ENCODE data around the gene RBPJ. TPM values are rescaled to one million over a fixed set of nuclear protein-coding genes. Genes with fewer than 3 reads are reported as not detected.

Gene RBPJ
- total and polyA plus RNA-seq, 2 of the 8 experiments (the other 6 are each of a cell fraction or from before 2014, with no cell fraction given) = 65.5 to 217 TPM

DNA sequence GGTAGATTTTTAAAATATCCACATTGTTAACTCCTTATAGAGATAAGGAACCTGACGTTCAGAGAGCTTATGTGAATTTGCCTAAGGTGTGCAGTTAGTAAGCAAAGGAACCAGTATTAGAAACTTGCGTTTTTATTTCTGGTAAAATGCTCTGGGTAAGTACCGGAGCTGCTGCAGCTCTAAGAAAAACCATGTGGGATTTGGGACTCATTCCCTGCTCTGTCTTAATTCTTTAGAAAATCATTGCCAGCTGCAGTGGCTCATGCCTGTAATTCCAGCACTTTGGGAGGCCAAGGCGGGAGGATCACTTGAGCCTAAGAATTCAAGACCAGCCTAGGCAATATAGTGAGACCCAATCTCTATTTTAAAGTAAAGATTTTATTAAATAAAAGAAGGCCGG lies 163.7 kb downstream of the RBPJ start:
- no peaks in the 10 kb centered on the region for H3K79me2 ChIP-seq (ENCODE audit: control insufficient read depth in 1 of 2, insufficient read depth in 2 of 2, low read length in 2 of 2)
- no peak overlapping the region for H4K91ac ChIP-seq (replicated peaks; ENCODE audit: insufficient read length, low read length)
- POLR2A ChIA-PET (ENCODE audit: partially characterized antibody) = no interaction called here
- no peak overlapping the region for H2BK120ac ChIP-seq (replicated peaks; ENCODE audit: low read depth, low read length)
- H3K18ac ChIP-seq (ENCODE audit: extremely low read depth, low read length) = no peak overlapping the region
- no peaks in the 10 kb centered on the region for H3K36me3 ChIP-seq (ENCODE audit: control insufficient read depth in 2 of 4, insufficient read depth in 4 of 4, low read length in 3 of 4)
- CTCF ChIA-PET (ENCODE audit: partially characterized antibody) = interaction anchor here (1.2 to 1.6 kb wide), 2 partner anchors 26 to 236 kb away, joined by 3 read pairs; no protein-coding TSS in a partner anchor
- no peaks in the 10 kb centered on the region for H3K79me1 ChIP-seq (ENCODE audit: low read depth, low read length)
- no peak overlapping the region for H3K23ac ChIP-seq (ENCODE audit: insufficient read length)
- DNase-seq (ENCODE audit: low read depth in 1 of 2, low spot score in 2 of 2) = no peak
- no peaks in the 10 kb centered on the region for H3K27me3 ChIP-seq (replicated peaks in 1 of 4; ENCODE audit: control insufficient read depth in 3 of 4, extremely low read depth in 1 of 4, insufficient read depth in 3 of 4, low read length in 3 of 4)
- H3K23me2 ChIP-seq (ENCODE audit: low read depth, low read length) = no peaks in the 10 kb centered on the region
- no peak overlapping the region for H3K4me3 ChIP-seq (ENCODE audit: extremely low read depth in 1 of 4, insufficient read depth in 2 of 4, low read depth in 3 of 4, low read length in 4 of 4)
- no peaks in the 10 kb centered on the region; a peak in 1 of 7 replicates for H3K4me1 ChIP-seq (replicated peaks in 1 of 4; ENCODE audit: control insufficient read depth in 3 of 4, insufficient read depth in 4 of 4, low read length in 3 of 4)
- H3K56ac ChIP-seq (replicated peaks; ENCODE audit: insufficient read length, low read depth, low read length) = no peak overlapping the region
- H4K8ac ChIP-seq (ENCODE audit: extremely low read depth, insufficient read depth, low read length) = no peak overlapping the region
- no peak overlapping the region for H3K4me2 ChIP-seq (ENCODE audit: insufficient read depth in 1 of 2, low read depth in 2 of 2, low read length in 2 of 2)
- no peak overlapping the region for H4K5ac ChIP-seq (ENCODE audit: insufficient read length, low read depth, low read length)
- no peak for FAIRE-seq
- TF ChIP-seq RNF2 (IDR thresholded peaks at IDR 0.05; ENCODE audit: borderline replicate concordance, low read depth, low read length, missing control alignments, poor library complexity, severe bottlenecking) = no peak
- no peak for TF ChIP-seq SAP30 (IDR thresholded peaks at IDR 0.05; ENCODE audit: insufficient read depth, insufficient replicate concordance, low read length)
- TF ChIP-seq POU5F1 (IDR thresholded peaks at IDR 0.05; ENCODE audit: low read depth, low read length) = no peak
- no peak for TF ChIP-seq ASH2L (IDR thresholded peaks at IDR 0.05; ENCODE audit: low read length)
- no peak overlapping the region for H3K9ac ChIP-seq (replicated peaks in 1 of 4; ENCODE audit: extremely low read depth in 1 of 4, low read depth in 3 of 4, low read length in 3 of 4)
- H2AK5ac ChIP-seq (ENCODE audit: low read depth, low read length) = no peak overlapping the region
- no peak overlapping the region for H2AFZ ChIP-seq (ENCODE audit: low read length)
- no peak overlapping the region for H2BK12ac ChIP-seq (ENCODE audit: low read depth, low read length)
- no peak overlapping the region for H2BK20ac ChIP-seq (ENCODE audit: low read length)
- no peak overlapping the region for H2BK5ac ChIP-seq (ENCODE audit: low read depth, low read length)
- H3K9me3 ChIP-seq (ENCODE audit: insufficient read depth in 2 of 2, low read depth in 1 of 2, low read length in 1 of 2) = no peaks in the 10 kb centered on the region
- H3K4ac ChIP-seq (replicated peaks; ENCODE audit: insufficient read length, low read depth, low read length) = no peak overlapping the region
- no peak overlapping the region for H3K14ac ChIP-seq (ENCODE audit: insufficient read length)
- H4K20me1 ChIP-seq (replicated peaks in 1 of 2; ENCODE audit: control insufficient read depth in 1 of 2, insufficient read depth in 2 of 2, low read length in 2 of 2) = no peaks in the 10 kb centered on the region
- no peak overlapping the region for H3K27ac ChIP-seq (ENCODE audit: low read depth, low read length)
- 92% methylated on average over 5 of the region's 5 CpGs; no CpG with 5 or more reads in 1 of the 2 experiments for WGBS, 2 experiments (ENCODE audit: extremely low coverage in 1 of 2, insufficient coverage in 1 of 2, insufficient read length in 1 of 2, insufficient replicate concordance in 2 of 2, low coverage in 1 of 2, low lambda C conversion rate in 2 of 2, missing lambda C conversion rate in 1 of 2)
- no peak overlapping the region for H2BK15ac ChIP-seq (ENCODE audit: low read length)

Measured in H1 (cell line).